LNCAP (cell line): ENCODE data around the gene MAG.

Source experiments
- CTCF ChIP-seq: fragments of 450-650 bp; IDR thresholded peaks from 2 replicates; pipeline ENCODE4 v1.5.1; 2017; ENCODE audit warnings: mild to moderate bottlenecking

The MAG gene

GRCh38 chr19:35344511-35345031 is 52.6 kb downstream of the MAG start:
- no peak for TF ChIP-seq CTCF

- no peak for TF ChIP-seq CTCF
Measured at GRCh38 chr19:35345671-35346111, 53.7 kb downstream of the MAG start.

- no peak for TF ChIP-seq CTCF
Measured at GRCh38 chr19:35346193-35347052, 54.5 kb downstream of the MAG start.

- no peak for TF ChIP-seq CTCF
Measured at GRCh38 chr19:35347171-35347929, 55.4 kb downstream of the MAG start, which contains the start of gene FFAR1. TSS of gene FFAR1 (plus strand) at chr19:35347902. CDS start at chr19:35351552, 3,650 bp downstream.

- no peak for TF ChIP-seq CTCF
Measured at GRCh38 chr19:35347930-35348298, 56.0 kb downstream of the MAG start.

GRCh38 chr19:35348911-35349611 is 57.1 kb downstream of the MAG start:
- no peak for TF ChIP-seq CTCF
